Measurements from ENCODE around the gene ARHGAP8. TPM values are rescaled to one million over a fixed set of nuclear protein-coding genes. Genes with fewer than 3 reads are reported as not detected.
"Not testable (repeated sequence)": the region's sequence is repeated elsewhere in the genome, so short reads cannot be mapped to it uniquely, and the experiment has no call there.

ARHGAP8 gene
- polyA plus RNA-seq, 1 donor, result 1.7 TPM

GRCh38 chr22:44855855-44856254, 103.5 kb downstream of the ARHGAP8 start:
- DNase-seq (ENCODE audit: low read depth), result no peak

- DNase-seq (ENCODE audit: low read depth), result not testable (repeated sequence)
Measured at GRCh38 chr22:44858819-44859218, 106.4 kb downstream of the ARHGAP8 start.

- DNase-seq (ENCODE audit: low read depth), result no peak
Measured at GRCh38 chr22:44859641-44860040, 107.3 kb downstream of the ARHGAP8 start.

GRCh38 chr22:44860311-44860710, 107.9 kb downstream of the ARHGAP8 start:
- no peak for DNase-seq (ENCODE audit: low read depth)

- DNase-seq (ENCODE audit: low read depth), result no peak
Measured at GRCh38 chr22:44861245-44861644, 108.9 kb downstream of the ARHGAP8 start.

- DNase-seq (ENCODE audit: low read depth), result no peak
Measured at GRCh38 chr22:44862281-44862680, 109.9 kb downstream of the ARHGAP8 start.

- no peak for DNase-seq (ENCODE audit: low read depth)
Measured at GRCh38 chr22:44862981-44863860, 110.8 kb downstream of the ARHGAP8 start.

GRCh38 chr22:44865193-44866057, 113.0 kb downstream of the ARHGAP8 start:
- DNase-seq (ENCODE audit: low read depth), result no peak

- DNase-seq (ENCODE audit: low read depth), result no peak
Measured at GRCh38 chr22:44869196-44869595, 116.8 kb downstream of the ARHGAP8 start.

GRCh38 chr22:44870021-44870420, 117.6 kb downstream of the ARHGAP8 start:
- DNase-seq (ENCODE audit: low read depth), result no peak

GRCh38 chr22:44871782-44872181, 119.4 kb downstream of the ARHGAP8 start:
- DNase-seq (ENCODE audit: low read depth), result no peak

GRCh38 chr22:44876921-44877320, 124.5 kb downstream of the ARHGAP8 start:
- no peak for DNase-seq (ENCODE audit: low read depth)

GRCh38 chr22:44878483-44879300, 126.3 kb downstream of the ARHGAP8 start:
- DNase-seq (ENCODE audit: low read depth), result no peak

- DNase-seq (ENCODE audit: low read depth), result no peak
Measured at GRCh38 chr22:44879301-44879680, 126.9 kb downstream of the ARHGAP8 start.

- DNase-seq (ENCODE audit: low read depth), result no peak
Measured at GRCh38 chr22:44880610-44881290, 128.4 kb downstream of the ARHGAP8 start.

- DNase-seq (ENCODE audit: low read depth), result no peak
Measured at GRCh38 chr22:44881624-44882023, 129.2 kb downstream of the ARHGAP8 start.

- no peak for DNase-seq (ENCODE audit: low read depth)
Measured at GRCh38 chr22:44882226-44882905, 130.0 kb downstream of the ARHGAP8 start.

GRCh38 chr22:44883011-44883421, 130.6 kb downstream of the ARHGAP8 start:
- DNase-seq (ENCODE audit: low read depth), result no peak

- DNase-seq (ENCODE audit: low read depth), result no peak
Measured at GRCh38 chr22:44884562-44884961, 132.2 kb downstream of the ARHGAP8 start.

- no peak for DNase-seq (ENCODE audit: low read depth)
Measured at GRCh38 chr22:44884968-44885805, 132.8 kb downstream of the ARHGAP8 start.

Measured in forelimb muscle (tissue), 1 donor.